ENCODE measurements around the gene TGDS.
A peak's percentile ranks its signal among the peaks of the same experiment; 100 is the strongest.
"Not testable (repeated sequence)": the region's sequence is repeated elsewhere in the genome, so short reads cannot be mapped to it uniquely, and the experiment has no call there.

Gene TGDS

DNA sequence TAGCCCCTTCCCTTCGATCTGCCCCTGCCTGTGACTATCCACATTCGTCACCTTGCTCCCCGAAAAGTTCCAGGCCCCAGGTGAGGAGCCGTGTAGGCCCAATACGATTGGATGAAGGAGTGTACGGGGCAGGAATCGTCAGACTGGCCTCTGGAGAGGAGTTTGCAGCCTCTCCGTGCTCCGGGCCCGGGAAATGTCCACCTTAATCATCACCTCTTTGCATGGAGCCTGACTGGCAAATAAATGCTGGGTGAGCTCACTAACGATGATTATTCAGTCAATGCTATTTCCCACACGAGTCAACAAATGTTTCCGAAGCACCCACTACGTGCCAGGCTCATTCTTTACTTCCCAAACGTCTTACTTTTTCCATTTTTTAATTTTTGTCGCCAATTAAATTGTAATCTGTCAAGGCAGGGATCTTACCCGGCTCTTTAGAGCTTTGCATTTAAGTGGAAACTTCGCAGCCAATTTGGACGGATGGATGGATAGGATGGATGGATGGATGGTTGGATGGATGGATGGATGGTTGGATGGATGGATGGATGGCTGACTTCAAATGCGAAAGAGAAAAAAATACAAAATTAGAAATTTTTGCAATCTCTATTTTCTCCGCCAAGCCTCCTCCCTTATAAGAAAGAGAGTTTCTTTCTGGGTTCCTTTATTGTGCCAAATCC, 45.8 kb downstream of the TGDS start:
- no peak for DNase-seq (ENCODE audit: low spot score)

DNA sequence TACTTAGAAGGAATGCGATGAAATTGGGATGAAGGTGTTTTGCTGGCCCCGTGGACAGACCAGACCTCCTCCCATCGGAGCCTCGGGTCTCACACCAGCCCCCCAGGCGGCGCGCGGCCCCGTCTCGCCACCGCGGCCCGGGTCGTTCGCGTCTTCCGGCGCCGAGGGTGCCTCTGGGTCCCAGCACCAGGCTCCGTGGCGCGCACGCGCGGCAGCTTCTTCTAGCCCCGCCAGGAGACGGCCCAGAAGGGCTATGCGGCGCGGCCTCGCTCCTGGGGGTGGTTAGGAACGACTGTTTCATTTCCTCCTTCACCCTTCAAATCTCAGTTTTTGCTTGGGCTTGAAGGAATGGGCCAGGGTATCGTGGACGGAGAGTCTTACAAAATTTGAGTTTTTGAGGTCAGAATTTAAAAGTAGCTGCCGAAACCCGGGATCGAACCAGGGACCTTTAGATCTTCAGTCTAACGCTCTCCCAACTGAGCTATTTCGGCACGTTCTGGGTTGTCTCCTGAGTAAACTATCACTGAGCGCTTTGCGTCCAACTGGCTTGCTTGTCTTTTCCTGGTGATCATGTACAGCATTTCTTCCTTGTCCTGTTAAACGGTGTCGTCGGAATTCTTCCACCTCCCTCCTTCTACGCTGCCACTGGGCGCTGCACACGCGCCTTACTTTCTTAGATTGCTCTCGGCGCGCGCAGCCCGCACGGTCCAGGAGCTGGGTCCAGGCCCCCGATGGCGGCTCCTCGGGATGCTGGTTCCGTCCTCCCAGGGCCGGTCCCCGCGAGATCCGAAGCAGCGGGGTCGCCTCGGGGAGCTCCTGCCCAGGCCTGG, 46.5 kb downstream of the TGDS start:
- no peak for DNase-seq (ENCODE audit: low spot score)

DNA sequence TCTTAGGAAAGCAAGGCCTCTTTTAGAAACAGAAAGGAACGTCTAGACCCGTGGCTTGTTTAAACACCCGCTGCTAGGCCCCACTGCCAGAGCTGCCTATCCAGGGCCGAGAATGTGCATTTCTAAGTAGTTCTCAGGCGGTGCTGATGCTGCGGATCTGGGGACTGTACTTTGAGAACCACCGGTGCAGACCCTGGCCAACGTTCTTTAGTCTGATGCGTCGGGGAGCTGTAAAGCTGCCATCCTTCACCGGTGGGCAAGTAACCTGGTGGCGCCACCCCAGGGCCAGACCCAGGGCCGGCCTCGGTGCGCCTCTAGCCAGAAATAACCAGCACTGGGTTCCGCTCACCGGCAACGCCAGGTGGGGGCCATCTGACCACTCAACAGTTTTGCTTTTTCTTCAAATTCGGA, 47.1 kb downstream of the TGDS start:
- DNase-seq (ENCODE audit: low spot score): no peak

DNA sequence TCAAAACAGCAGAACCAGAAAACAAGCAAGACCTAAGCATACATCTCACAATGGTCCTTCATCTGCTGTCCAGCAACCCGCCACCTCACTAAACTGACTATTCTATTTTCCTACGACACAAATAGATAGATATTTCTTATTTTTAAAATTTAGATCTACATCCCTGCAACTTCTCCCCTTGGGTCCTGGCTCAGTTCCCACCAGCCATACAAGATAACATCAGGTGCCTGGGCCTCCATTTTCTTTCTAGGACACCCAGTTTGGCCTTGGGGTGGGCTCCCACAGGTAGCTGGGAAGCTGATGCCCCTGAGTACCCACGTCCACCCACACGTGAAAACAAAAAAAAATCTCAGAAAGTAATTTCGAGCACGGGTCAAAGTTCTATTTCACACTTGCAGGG, 47.6 kb downstream of the TGDS start:
- DNase-seq (ENCODE audit: low spot score): no peak

DNA sequence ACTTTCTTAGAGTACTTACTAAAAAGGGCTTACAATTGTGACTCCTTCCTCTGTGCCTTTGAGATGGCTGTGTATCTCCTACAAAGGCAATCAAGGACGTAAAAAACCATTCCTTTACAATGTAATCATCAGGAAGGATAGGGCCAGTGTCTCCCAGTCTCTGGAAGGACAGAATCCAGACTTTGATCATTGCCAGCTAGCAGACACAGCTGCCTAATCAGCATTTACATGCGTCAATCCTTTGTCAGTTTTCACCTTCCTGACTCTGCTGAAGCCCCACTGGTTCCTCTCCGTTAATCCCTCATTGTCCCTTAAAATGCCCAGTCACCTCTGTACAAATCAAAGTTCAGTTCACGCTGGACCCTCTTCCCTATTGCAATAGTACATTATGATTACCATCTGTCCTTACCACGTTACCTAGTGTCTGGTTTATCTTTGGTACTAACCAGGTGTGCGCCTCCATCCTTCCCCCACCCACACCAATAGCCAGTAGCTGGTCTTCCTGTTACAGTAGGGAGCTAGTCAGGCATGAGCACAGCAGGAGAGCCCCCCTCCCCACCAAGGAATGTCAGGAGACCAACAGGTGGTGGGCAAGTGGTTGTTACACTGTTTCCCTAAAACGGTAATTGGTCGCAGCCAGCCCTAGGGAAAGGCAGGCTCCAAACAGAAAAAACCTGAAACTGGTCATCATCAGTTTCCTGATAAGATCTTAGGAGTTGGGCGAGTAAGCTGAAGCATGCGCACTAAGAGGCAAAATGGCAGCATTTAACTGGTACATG, 49.7 kb downstream of the TGDS start:
- no peak for DNase-seq (ENCODE audit: low spot score)

DNA sequence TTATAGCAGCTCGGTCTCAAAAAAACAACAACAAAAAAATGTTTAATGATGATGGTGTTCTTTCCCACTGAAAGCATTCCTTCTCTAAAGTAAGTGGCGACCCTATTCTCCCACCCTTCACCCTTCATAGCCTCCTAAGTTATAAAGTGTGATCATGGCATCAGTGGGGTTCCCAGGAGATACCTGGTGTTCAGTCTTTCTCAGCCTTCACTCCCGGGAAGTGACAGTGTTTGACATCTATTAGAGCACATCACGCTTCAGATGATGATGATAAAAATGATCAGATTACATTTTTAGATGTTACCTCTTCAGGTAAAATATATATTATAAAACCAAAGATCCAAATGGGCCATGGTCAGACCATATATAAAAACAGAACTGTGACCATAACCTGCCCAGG, 51.0 kb downstream of the TGDS start:
- no peak for DNase-seq (ENCODE audit: low spot score)

DNA sequence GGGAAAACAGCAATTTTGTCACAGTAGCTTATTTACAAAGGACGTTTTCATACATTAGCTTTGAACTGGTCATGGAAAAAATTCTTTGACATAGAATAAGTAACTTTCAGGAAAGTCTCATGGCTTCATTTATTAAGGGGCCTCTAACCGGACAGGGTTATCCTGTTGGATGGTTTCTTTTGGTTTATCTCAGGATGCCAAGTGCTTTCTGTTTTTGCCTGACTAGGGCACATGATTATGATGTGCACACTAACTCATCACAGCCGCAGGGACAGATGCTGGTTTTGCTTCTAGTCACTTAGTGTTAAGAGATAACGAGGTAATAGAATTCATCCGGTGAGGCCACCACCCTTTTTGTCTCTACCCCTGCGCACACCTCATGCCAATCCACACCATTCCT, 53.0 kb downstream of the TGDS start:
- peak; percentile 24 for DNase-seq (ENCODE audit: low spot score)

DNA sequence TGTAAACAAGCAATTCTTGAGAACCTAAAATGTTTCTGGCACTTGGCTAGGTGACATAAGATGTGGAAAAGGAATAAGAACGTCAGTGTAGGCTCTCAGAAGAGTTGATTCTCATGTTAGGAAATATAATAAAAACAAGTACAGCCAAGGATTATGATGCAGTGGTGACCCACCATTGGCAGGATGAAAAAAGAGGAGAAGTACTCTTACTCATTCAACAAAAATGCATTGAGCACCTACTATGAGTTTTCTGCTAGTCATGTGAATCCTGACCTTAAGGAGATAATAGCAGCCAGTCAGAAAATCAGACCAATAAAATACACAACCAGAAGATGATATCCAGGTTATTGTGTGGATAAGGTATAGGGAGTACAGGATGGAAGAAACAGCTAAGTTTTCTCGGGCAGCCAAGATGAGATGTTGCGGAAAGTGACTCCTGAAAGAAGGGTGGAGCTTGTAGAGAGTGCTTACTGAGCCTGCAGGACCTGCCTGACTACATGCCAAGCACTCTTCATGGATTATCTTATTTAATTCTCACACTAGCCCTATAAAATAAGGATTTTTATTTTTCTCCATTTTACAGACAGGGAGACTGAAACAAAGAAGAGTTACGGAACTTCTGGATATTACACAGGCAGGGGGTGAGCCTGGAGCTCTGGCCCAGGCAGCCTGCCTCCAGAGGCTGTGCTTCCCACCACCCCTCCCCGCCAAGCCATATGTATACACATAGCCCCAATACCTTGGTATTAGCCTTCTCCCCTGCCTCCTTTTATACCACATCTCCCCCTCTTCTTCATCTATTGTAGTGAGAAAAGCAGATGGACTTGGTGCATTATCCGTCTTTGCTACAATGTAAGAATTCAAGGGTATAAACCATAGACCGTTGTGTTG, 58.0 kb downstream of the TGDS start:
- no peak for DNase-seq (ENCODE audit: low spot score)

DNA sequence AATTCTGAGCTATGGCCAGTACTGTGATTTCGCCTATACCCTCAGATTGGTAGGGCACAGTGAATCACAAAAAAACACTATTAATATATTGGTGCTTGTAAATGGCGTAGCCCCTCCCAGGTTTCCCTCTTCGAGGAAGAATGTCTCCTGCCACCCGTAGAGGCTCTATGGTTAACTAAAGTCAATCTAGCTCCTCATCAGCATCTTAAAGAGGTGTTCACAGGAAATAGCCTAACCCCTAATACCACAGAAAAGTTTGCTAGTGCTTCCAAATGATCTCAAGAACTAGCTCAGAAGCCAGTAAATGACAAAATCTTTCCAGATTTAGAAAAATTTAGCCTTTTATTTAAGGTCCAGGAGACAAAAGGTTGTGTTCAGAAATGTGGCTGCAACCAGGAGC, 60.2 kb downstream of the TGDS start:
- DNase-seq (ENCODE audit: low spot score): no peak

DNA sequence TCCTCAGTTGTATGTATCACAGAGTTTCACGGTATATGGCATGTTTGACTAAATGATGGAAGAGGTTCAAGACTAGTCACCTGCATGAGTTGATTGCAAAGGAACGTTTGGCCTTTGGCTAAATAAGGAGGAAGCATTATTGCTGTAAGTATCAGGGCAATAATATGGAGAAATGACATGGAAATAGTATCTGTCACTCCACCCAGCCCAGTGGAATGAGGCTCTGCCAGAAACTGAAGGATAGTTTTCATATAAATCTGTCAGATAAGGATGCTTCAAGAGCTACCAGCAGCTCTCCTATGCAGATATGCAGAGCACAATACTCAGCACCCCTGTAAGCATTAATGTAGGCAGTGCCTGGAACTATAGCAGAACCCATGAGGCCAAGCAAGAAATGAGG, 60.7 kb downstream of the TGDS start:
- DNase-seq (ENCODE audit: low spot score): no peak

DNA sequence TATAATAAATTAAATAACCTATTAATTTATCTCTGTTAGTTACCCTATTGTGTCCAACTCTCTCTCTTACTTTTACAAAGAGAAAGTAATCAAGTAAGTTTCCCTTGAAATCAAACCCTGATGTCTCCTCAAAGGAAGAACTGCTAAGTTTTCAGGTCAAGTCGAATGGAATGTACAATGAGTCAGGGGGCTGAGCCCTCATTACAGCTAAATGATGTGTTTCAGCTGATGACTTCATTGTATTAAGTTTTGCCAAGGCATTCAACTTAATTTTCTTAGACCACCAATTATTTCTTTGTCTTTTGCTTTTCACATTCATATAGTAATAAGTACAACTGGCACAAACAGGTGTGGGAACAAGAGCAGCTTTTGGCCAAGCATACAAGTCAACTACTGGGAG, 61.8 kb downstream of the TGDS start:
- DNase-seq (ENCODE audit: low spot score): no peak

DNA sequence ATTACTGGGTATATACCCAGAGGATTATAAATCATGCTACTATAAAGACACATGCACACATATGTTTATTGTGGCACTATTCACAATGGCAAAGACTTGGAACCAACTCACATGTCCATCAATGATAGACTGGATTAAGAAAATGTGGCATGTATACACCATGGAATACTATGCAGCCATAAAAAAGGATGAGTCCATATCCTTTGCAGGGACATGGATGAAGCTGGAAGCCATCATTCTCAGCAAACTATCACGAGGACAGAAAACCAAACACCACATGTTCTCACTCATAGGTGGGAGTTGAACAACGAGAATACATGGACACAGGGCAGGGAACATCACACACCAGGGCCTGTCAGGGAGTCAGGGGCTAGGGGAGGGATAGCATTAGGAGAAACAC, 63.7 kb downstream of the TGDS start:
- DNase-seq (ENCODE audit: low spot score): not testable (repeated sequence)

DNA sequence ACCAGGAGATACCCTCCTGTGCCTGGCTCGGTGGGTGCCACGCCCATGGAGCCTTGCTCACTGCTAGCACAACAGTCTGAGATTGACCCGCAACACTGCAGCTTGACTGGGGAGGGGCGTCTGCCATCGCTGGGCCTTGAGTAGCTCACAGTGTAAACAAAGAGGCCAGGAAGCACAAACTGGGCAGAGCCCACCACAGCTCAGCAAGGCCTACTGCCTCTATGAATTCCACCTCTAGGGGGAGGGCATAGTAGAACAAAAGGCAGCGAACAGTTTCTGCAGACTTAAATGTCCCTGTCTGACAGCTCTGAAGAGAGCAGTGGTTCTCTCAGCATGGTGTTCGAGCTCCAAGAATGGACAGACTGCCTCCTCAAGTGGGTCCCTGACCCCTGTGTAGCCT, 69.0 kb downstream of the TGDS start:
- DNase-seq (ENCODE audit: low spot score): not testable (repeated sequence)

DNA sequence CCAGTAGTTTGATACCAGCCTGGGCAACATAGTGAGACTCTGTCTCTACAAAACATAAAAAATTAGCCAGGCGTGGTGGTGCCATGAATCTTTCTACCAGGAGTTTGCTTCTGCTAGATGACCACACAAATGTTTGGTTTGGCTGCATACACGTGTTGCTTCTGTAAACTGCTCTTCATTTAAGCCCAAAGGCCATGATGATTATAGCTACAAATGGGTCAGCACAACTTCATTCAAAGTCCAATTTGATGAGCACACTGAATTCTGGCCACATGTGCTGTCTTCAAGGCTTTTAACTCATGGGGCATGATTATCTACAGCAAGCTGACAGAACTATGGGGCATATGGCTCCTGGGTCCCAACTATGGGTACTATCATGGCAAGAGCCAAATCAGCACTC, 70.2 kb downstream of the TGDS start:
- no peak for DNase-seq (ENCODE audit: low spot score)

DNA sequence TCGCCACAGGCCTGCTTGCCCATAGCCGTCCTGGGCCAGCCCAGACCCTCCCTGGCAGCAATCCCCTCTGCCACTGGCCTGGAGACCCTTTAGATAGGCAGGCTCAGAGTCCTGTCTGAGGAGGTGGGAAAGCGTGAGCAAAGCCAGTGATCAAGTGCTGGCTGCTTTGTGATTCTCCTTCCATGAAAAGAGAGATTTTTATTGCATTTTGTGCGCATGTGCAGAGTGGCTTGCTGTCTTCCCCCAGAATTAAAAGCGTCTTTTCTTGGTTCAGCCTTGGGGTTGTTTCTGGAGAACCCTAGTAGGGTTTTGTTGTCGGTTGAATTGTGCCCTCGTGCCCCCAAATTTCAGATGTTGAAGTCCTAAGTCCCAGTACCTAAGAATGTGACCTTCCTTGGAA, 71.5 kb downstream of the TGDS start:
- DNase-seq (ENCODE audit: low spot score): no peak
